Measurements from ENCODE around the gene RBMS1.
A peak's percentile ranks its signal among the peaks of the same experiment; 100 is the strongest.
"Not testable (repeated sequence)": the region's sequence is repeated elsewhere in the genome, so short reads cannot be mapped to it uniquely, and the experiment has no call there.

Gene RBMS1

DNA sequence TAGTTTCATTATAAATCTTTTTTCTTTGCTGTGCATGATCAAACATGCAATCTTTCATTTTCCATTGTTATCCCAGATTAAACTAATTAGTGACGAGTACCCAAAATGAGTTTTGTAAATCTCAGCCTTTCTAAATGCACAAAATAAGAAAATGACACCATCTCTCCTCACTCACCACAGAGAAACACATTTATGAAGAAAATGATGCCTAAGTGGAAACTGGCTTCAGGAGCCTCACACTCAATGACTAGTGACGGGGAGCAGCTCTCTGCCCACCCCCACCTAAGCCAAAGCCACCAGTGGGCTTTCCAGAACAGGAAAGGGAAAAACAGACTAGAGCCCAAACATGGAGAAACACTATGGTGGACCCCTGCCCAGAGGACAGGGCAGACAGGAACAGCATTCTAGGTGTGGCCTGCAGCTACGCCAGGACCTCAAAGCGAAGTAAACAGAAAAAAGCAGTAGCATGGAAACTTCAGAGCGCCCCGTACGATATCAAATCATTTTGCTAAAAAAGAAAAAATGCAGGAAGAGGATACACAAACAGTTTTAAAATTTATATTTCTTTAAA, 113.5 kb downstream of the RBMS1 start:
- no peak for DNase-seq (ENCODE audit: low spot score)

DNA sequence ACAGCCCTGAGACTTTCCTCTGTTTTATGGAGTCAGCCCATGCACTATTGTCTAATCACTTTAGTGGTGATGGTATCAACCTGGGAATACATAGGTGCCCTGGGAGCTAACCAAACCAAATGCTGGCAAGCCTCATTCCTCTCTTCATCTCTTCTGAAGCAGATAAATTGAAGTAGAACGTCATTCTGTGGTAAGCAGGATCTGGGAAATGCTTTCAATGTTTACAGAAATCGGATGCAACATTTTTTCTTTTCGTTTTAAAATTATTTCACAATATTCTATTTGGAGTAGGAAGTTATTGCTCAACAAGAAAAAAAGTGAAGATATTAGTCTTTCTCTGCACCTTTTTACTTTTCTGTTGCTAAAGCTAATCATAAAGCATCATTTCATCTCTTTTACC, 114.2 kb downstream of the RBMS1 start:
- no peak for DNase-seq (ENCODE audit: low spot score)

- DNase-seq (ENCODE audit: low spot score): no peak
Observed at GRCh38 chr2:160377204-160377995, 116.2 kb downstream of the RBMS1 start.

DNA sequence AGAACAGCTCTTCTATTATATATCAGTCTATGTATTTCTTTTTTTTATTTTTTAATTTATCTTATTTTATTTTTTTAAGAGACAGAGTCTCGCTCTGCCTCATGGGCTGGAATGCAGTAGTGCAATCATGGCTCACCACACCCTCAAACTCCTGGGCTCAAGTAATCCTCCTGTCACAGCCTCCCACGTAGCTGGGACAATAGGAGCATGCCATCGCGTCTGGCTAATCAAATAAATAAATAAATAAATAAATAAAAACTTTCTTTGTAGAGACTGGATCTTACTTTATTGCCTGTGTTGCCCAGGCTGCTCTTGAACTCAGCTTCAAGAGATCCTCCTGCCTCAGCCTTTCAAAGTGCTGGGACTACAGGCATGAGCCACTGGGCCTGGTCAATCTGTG, 117.0 kb downstream of the RBMS1 start:
- no peak for DNase-seq (ENCODE audit: low spot score)

DNA sequence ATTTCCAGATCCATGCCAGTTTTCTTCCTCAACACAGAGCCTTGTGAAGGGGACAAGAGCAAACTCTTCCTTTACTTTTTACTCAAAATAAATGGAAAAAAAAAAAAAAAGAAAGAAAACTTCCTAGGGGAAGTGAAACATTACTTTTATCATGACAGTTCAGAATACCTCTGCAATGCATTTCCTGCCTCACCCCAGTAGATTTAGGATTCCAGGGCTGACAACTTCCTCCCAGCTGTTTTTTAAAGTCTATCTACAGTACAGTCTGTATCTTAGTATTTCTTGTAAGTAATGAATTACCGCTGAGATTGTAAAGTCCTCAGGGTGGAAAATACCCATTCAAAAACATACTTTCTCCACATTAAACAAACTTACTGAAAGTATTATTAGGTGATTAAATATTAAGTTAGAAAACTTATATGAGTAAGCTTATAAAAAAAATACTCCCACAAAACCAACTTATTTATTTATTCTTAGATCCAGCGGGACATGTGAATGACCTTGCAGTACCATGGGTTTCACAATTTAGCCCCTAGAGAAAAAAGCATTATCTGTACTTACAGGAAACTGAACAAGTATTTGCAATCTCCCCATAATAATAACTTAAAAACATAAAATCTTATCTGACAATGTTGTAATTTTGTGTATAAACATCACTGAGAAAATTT, 117.7 kb downstream of the RBMS1 start:
- no peak for DNase-seq (ENCODE audit: low spot score)

- DNase-seq (ENCODE audit: low spot score): no peak
Observed at GRCh38 chr2:160375037-160375436, 118.6 kb downstream of the RBMS1 start.

DNA sequence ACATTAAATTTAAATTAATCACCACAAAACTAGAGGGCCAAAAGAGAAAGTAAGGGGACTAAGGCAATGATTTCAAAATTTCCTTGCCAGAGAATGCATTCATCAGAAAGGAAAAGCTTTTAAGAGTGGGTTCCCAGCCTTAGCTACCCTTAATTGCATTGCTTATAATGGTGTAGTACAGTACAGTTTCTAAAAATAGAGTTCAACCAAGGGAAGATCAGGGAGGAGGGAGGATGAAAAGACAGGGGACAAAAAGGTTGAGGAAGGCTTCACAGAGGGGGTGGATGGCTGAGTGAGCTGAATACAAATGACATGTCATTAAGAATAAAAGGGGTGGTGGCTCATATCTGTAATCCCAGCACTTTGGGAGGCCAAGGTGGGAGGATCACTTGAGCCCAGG, 119.9 kb downstream of the RBMS1 start:
- no peak for DNase-seq (ENCODE audit: low spot score)

- DNase-seq (ENCODE audit: low spot score): no peak
Observed at GRCh38 chr2:160373263-160373662, 120.3 kb downstream of the RBMS1 start.

DNA sequence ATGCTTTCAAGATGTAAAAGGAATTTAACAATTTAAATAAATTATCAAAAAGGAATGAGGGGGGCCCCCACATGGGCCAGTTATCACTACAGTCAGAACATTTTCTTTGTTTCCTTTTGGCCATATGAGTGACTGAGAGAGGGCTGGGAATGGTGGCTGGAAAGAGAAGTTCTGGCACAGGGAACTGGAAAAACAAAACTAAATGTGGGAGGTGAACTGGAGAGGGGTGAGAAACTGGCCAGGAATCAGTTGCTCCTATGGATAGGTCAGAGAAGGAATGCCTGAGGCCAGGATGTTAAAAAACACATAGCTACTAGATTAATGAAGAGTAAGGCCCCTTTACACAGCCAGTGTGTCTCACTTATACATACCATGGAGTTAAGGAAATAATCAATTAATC, 121.0 kb downstream of the RBMS1 start:
- no peak for DNase-seq (ENCODE audit: low spot score)

GRCh38 chr2:160372010-160372356, 121.6 kb downstream of the RBMS1 start:
- DNase-seq (ENCODE audit: low spot score): no peak

DNA sequence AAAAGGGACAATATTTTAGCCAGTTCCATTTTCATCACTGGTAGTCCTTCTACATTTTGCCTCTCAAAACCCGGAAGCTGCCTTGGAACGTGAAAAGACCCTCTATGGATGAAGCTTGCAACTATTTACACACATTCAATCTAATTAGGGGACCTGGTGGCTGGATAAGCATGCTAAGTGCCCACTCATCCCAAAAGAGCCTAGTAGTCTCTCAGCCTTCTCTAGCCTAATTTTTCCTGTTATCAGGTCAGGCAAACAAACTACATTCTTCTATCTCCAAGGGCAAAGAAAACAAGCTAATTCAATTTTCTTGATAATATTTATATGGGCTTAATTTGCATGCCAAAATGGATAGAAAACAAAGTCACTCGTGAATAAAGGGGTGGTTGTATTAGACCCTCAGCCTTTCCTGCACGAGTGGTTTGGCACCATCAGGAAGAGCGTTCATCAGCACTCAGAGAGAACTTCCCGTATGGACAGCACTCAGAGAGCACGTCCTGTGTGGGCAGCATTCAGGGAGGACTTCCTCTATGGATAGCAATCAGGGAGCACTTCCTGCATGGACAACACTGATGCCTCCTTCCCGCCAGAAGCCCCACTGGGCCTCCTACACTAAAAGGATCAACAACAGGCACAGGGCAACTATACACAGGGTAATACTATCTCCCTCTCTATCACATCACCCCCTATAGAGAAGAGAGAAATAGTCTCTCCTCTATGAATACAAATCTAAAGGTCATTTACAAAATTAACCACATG, 122.2 kb downstream of the RBMS1 start:
- no peak for DNase-seq (ENCODE audit: low spot score)

DNA sequence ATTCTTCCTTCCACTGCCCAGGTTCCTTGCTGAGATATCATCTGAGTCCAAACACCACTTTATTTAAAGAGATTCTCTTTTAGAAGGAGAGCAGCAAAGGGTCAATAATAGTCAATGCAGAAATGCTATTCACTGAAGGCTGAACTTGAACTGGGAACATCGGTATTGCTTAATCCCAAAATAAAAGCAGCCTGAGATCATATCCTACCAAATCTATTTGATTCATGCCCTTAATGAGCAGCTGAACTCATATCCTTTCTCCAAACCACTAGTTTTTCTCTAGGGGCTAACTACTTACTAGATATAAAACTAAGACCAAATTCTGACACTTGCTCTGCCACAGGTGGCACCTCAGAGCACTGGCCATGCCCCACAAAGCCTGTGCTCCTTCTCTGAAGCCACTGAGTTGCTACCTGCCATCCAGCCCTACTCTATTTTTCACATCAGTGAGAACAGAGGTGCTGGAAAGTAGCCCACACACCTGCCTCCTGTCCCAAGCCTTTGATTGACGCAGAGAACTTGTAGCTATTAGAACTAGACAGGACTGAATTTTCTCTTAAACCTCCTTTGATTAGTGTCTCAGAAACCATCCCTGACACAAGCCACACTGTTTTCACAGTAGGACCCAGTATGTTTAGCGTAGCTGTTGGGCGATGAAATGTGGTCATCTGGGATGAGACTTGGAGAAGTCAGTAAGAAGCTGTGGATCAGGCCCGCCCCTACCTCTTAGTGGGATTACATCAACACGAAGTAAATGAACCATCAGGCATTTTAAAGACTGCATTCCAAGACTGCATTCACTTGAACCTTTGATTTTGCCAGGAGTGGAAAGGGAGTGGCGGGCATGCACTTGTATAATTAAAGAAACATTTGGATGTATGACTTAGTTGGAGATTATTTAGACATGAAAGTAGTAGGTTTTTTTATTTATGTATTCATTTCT, 124.3 kb downstream of the RBMS1 start:
- no peak for DNase-seq (ENCODE audit: low spot score)

- DNase-seq (ENCODE audit: low spot score): peak; percentile 62
Observed at GRCh38 chr2:160367887-160368286, 125.7 kb downstream of the RBMS1 start.

DNA sequence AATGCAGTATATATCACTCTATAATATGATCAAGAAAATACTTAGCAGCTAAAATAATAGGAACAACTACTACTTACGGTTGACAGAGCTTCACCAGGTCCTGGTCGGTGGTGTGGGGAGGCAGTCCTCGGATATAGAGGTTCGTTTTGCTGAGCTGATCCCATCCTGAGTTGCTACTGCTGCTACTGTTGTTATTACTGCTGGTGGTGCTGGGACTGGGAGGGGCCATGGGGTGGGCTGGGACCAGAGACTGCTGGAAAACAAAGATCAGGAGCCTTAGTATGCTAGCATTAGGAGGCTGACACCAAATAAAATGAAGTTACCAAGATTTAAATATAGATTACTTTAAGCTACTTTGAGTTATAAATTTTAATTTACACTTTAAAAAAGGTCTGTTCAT, 126.5 kb downstream of the RBMS1 start:
- DNase-seq (ENCODE audit: low spot score): not testable (repeated sequence)

GRCh38 chr2:160366474-160366873, 127.1 kb downstream of the RBMS1 start:
- no peak for DNase-seq (ENCODE audit: low spot score)

DNA sequence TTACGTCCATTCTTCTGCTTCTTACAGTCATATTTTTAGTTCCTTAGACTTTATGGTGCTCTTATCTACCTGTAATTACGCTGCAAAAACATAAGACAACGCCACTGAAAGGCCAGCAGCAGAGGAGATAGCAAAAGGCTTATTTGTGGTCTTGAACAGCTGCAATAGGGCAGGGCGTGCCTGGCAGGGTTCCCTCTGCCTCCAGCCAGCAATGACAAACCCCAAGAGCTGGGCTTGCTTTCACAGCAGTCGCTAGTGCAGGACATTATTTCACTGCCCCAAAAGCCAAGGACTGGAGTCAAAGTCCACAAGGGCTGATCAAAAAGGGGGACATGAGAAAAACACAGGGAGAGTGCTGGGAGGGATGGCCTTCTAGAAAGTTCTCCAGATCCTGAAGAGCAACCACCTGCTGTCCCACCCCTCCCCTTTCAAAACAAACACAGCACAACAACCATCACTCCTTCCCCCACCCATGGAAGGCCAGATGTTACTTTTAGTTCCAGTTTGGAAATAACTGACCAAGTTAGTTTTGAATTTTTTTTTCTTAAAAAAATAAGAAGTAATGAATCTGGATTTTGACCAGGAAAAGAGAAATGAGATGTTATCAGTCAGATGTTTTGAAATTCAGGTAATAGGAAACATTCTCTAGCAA, 127.8 kb downstream of the RBMS1 start:
- DNase-seq (ENCODE audit: low spot score): no peak

- DNase-seq (ENCODE audit: low spot score): no peak
Observed at GRCh38 chr2:160364364-160364763, 129.2 kb downstream of the RBMS1 start.

GRCh38 chr2:160363961-160364360, 129.6 kb downstream of the RBMS1 start:
- no peak for DNase-seq (ENCODE audit: low spot score)

- DNase-seq (ENCODE audit: low spot score): no peak
Observed at GRCh38 chr2:160363055-160363454, 130.6 kb downstream of the RBMS1 start.

GRCh38 chr2:160362541-160362940, 131.1 kb downstream of the RBMS1 start:
- no peak for DNase-seq (ENCODE audit: low spot score)

- no peak for DNase-seq (ENCODE audit: low spot score)
Observed at GRCh38 chr2:160362018-160362417, 131.6 kb downstream of the RBMS1 start.
